GM23338 (cell line): ENCODE results near the gene ZNF100. TPM values are rescaled to one million over a fixed set of nuclear protein-coding genes. Genes with fewer than 3 reads are reported as not detected.
"Not testable (repeated sequence)": the region's sequence is repeated elsewhere in the genome, so short reads cannot be mapped to it uniquely, and the experiment has no call there.

ENCODE experiments used
- ATAC-seq: fragments of 200-7000 bp; cut with Tn5 transposase; 3 replicates; pipeline ENCODE4 v1.9.1; 2020
- DNase-seq: peaks from one replicate; pipeline ENCODE4 v3.0.0-alpha.2; 2015; ENCODE audit warnings: low spot score
- H2AFZ ChIP-seq: fragments of 200-600 bp; sonication (generic); 2 replicates; pipeline ENCODE4 v1.8.0; 2016; ENCODE audit warnings: antibody characterized with exemption, mild to moderate bottlenecking, moderate library complexity
- H3F3A ChIP-seq: fragments of 200-600 bp; sonication (generic); replicated peaks from 2 replicates; pipeline ENCODE4 v1.8.0; 2017; ENCODE audit warnings: antibody characterized with exemption, mixed run types, low read depth
- H3K27ac ChIP-seq: fragments of 200-600 bp; sonication (generic); 2 replicates; pipeline ENCODE4 v1.6.1; 2016; ENCODE audit warnings: low read depth
- H3K27me3 ChIP-seq: fragments of 200-600 bp; sonication (generic); 2 replicates; pipeline ENCODE4 v1.8.0; 2016; ENCODE audit warnings: mild to moderate bottlenecking, mixed run types, moderate library complexity; ENCODE audit not compliant: insufficient read depth
- H3K36me3 ChIP-seq: fragments of 200-600 bp; sonication (generic); 2 replicates; pipeline ENCODE4 v1.8.0; 2016; ENCODE audit warnings: mild to moderate bottlenecking; ENCODE audit not compliant: insufficient read depth
- H3K4me1 ChIP-seq: fragments of 200-600 bp; sonication (generic); 2 replicates; pipeline ENCODE4 v1.8.0; 2016; ENCODE audit warnings: mild to moderate bottlenecking, moderate library complexity; ENCODE audit not compliant: insufficient read depth
- H3K4me2 ChIP-seq: fragments of 200-600 bp; sonication (generic); 2 replicates; pipeline ENCODE4 v1.7.1; 2017; ENCODE audit warnings: mixed run types
- H3K4me3 ChIP-seq: fragments of 200-600 bp; sonication (generic); 2 replicates; pipeline ENCODE4 v1.6.1; 2016; ENCODE audit warnings: mixed run types
- H3K79me2 ChIP-seq: fragments of 200-600 bp; sonication (generic); replicated peaks from 2 replicates; pipeline ENCODE4 v1.8.0; 2017; ENCODE audit warnings: mild to moderate bottlenecking; ENCODE audit not compliant: insufficient read depth
- H3K9me2 ChIP-seq: fragments of 200-600 bp; sonication (generic); 2 replicates; pipeline ENCODE4 v1.8.0; 2017; ENCODE audit not compliant: insufficient read depth
- H4K20me1 ChIP-seq: fragments of 200-600 bp; sonication (generic); replicated peaks from 2 replicates; pipeline ENCODE4 v1.8.0; 2017; ENCODE audit warnings: mild to moderate bottlenecking; ENCODE audit not compliant: insufficient read depth
- H3K27ac Mint-ChIP-seq: 2 replicates; pipeline ENCODE4 v1.8.0; 2020; ENCODE audit warnings: inconsistent platforms, mild to moderate bottlenecking, moderate library complexity, mixed read lengths
- H3K27me3 Mint-ChIP-seq: 3 replicates; pipeline ENCODE4 v1.8.0; 2022; ENCODE audit warnings: low read depth, mild to moderate bottlenecking, moderate library complexity, mixed read lengths, inconsistent platforms; ENCODE audit not compliant: insufficient read depth, poor library complexity
- H3K36me3 Mint-ChIP-seq: 3 replicates; pipeline ENCODE4 v1.8.0; 2021; ENCODE audit warnings: low read depth, mild to moderate bottlenecking, inconsistent platforms, moderate library complexity, mixed read lengths
- H3K4me1 Mint-ChIP-seq: 3 replicates; pipeline ENCODE4 v1.8.0; 2020; ENCODE audit warnings: mild to moderate bottlenecking, inconsistent platforms, mixed read lengths
- H3K4me3 Mint-ChIP-seq: 3 replicates; pipeline ENCODE4 v1.8.0; 2021; ENCODE audit warnings: moderate library complexity, mild to moderate bottlenecking, inconsistent platforms, mixed read lengths
- H3K9me3 Mint-ChIP-seq: 3 replicates; pipeline ENCODE4 v1.8.0; 2020; ENCODE audit warnings: moderate library complexity, mild to moderate bottlenecking, inconsistent platforms, mixed read lengths
- CREB1 ChIP-seq: fragments of 250-450 bp; sonication (Bioruptor Pico); IDR thresholded peaks from 2 replicates; pipeline ENCODE4 v1.5.0; 2020; ENCODE audit warnings: low read depth, mild to moderate bottlenecking, moderate library complexity
- EZH2 ChIP-seq: fragments of 200-600 bp; sonication (generic); IDR thresholded peaks from one replicate; pipeline ENCODE4 v1.8.0; 2017; ENCODE audit warnings: antibody characterized with exemption, mild to moderate bottlenecking, low read depth; ENCODE audit not compliant: unreplicated experiment
- JUNB ChIP-seq: IDR thresholded peaks from one replicate; pipeline ENCODE4 v1.6.1; 2016; ENCODE audit warnings: antibody characterized with exemption; ENCODE audit not compliant: unreplicated experiment
- NANOG ChIP-seq: IDR thresholded peaks from 2 replicates; pipeline ENCODE4 v1.6.1; 2016; ENCODE audit warnings: antibody characterized with exemption, borderline replicate concordance
- REST ChIP-seq: IDR thresholded peaks from one replicate; pipeline ENCODE4 v1.6.1; 2018; ENCODE audit warnings: antibody characterized with exemption; ENCODE audit not compliant: unreplicated experiment
- STAT1 ChIP-seq: IDR thresholded peaks from one replicate; pipeline ENCODE4 v1.6.1; 2016; ENCODE audit warnings: antibody characterized with exemption; ENCODE audit not compliant: unreplicated experiment
- ZNF331 ChIP-seq: fragments of 250-450 bp; sonication (Bioruptor Pico); IDR thresholded peaks from 2 replicates; pipeline ENCODE4 v1.5.0; 2020; ENCODE audit warnings: low read depth, mild to moderate bottlenecking, moderate library complexity
- polyA plus RNA-seq: library from polyadenylated mRNA; unstranded; fragments of >200 nt; fragmentation: Nextera tagmentation; extraction: Ambion mirVana; gene quantifications from 2 replicates; pipeline ENCODE4 v1.2.1, GENCODE V29; 2016
- total RNA-seq: library from RNA; depleted of rRNA; stranded (reverse); fragments of >200 nt; shearing (Covaris generic); gene quantifications from 2 replicates; pipeline ENCODE4 v1.2.3, GENCODE V29; 2014
- TF ChIP-seq, protein P1 (sequence below), 2 experiments: fragments of 200-600 bp in 1 of 2; sonication (generic) in 1 of 2; conservative IDR thresholded peaks; 2 replicates each; pipeline versions ENCODE4 v1.5.1 to v1.6.1; 2016 to 2017; ENCODE audit warnings: antibody characterized with exemption in 2 of 2, low read depth in 2 of 2, mild to moderate bottlenecking in 2 of 2, moderate library complexity in 1 of 2

Gene ZNF100
- total and polyA plus RNA-seq, 2 experiments from 2014 or later, result 10.0 to 25.1 TPM

DNA sequence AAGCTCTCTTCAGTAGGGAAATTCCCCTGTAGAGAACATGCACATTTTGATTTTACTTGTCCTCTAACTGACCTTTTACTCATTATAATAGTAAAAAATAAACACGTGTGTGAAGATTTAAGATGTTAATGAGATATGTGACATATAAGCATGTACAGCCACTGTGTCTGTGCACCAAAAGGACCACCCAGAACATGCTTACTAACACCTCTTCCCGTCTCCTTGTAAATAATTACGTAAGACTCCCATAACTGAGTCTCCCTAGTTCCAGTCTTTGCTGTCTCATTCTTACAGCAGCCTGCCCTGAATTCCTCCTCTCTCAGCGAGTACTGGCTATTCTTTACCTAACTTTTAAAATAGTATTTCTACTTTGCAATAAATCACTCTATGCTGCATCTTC is 53.6 kb downstream of the ZNF100 start (continued):
- no peak for TF ChIP-seq REST
- TF ChIP-seq CREB1 (CRISPR knock-in tag), result no peak
- TF ChIP-seq ZNF331, result no peak
- no peak for TF ChIP-seq JUNB
- TF ChIP-seq NANOG, result no peak
- no peak for TF ChIP-seq STAT1
- TF ChIP-seq, protein P1, sequence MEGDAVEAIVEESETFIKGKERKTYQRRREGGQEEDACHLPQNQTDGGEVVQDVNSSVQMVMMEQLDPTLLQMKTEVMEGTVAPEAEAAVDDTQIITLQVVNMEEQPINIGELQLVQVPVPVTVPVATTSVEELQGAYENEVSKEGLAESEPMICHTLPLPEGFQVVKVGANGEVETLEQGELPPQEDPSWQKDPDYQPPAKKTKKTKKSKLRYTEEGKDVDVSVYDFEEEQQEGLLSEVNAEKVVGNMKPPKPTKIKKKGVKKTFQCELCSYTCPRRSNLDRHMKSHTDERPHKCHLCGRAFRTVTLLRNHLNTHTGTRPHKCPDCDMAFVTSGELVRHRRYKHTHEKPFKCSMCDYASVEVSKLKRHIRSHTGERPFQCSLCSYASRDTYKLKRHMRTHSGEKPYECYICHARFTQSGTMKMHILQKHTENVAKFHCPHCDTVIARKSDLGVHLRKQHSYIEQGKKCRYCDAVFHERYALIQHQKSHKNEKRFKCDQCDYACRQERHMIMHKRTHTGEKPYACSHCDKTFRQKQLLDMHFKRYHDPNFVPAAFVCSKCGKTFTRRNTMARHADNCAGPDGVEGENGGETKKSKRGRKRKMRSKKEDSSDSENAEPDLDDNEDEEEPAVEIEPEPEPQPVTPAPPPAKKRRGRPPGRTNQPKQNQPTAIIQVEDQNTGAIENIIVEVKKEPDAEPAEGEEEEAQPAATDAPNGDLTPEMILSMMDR (conservative IDR thresholded peaks at IDR 0.05; ENCODE audit: low read depth in 2 of 2), result no peak

GRCh38 chr19:21709464-21709863 is 57.9 kb downstream of the ZNF100 start:
- no peaks in the 10 kb centered on the region for H3K27me3 ChIP-seq
- Mint-ChIP-seq H3K36me3 (peaks cover 45% of the 10 kb centered on the region), H3K4me1 (peaks cover 13% of the 10 kb centered on the region), H3K9me3 (peaks cover 53% of the 10 kb centered on the region), H3K27me3 (peaks cover 4% of the 10 kb centered on the region), H3K4me3 (no peak overlapping the region), H3K27ac (no peak overlapping the region)
- TF ChIP-seq EZH2, result no peak
- no peak for TF ChIP-seq REST
- peaks cover 13% of the 10 kb centered on the region for H3K4me1 ChIP-seq
- no peak overlapping the region for H3K4me2 ChIP-seq
- no peaks in the 10 kb centered on the region for H3K79me2 ChIP-seq
- H3K9me2 ChIP-seq, result no peaks in the 10 kb centered on the region
- no peak overlapping the region for H2AFZ ChIP-seq
- no peaks in the 10 kb centered on the region for H3K36me3 ChIP-seq
- DNase-seq (no peak), ATAC-seq (no peak)
- no peaks in the 10 kb centered on the region for H3F3A ChIP-seq
- no peak overlapping the region for H3K27ac ChIP-seq
- no peaks in the 10 kb centered on the region for H4K20me1 ChIP-seq
- no peak overlapping the region for H3K4me3 ChIP-seq

DNA sequence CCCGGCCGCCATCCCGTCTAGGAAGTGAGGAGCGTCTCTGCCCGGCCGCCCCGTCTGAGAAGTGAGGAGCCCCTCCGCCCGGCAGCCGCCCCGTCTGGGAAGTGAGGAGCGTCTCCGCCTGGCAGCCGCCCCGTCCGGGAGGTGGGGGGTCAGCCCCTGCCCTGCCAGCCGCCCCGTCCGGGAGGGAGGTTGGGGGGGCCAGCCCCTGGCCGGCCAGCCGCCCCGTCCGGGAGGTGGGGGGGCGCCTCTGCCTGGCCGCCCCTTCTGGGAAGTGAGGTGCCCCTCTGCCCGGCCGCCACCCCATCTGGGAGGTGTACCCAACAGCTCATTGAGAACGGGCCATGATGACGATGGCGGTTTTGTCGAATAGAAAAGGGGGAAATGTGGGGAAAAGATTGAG is 59.5 kb downstream of the ZNF100 start:
- H3K4me1 ChIP-seq, result peaks cover 22% of the 10 kb centered on the region
- H3K79me2 ChIP-seq, H3K27me3 Mint-ChIP-seq, DNase-seq, H3K4me3 ChIP-seq, H3F3A ChIP-seq, H3K9me2 ChIP-seq, H3K36me3 ChIP-seq, H3K4me2 ChIP-seq, H4K20me1 ChIP-seq, H3K27me3 ChIP-seq, H3K27ac ChIP-seq, ATAC-seq, H3K4me3 Mint-ChIP-seq, H2AFZ ChIP-seq, H3K27ac Mint-ChIP-seq: not testable (repeated sequence)
- Mint-ChIP-seq H3K36me3 (peaks cover 41% of the 10 kb centered on the region), H3K4me1 (peaks cover 19% of the 10 kb centered on the region), H3K9me3 (peaks cover 45% of the 10 kb centered on the region)
